Subcutaneous abdominal adipose tissue (tissue), 5 donors: ENCODE measurements around the gene SCLY.

Experiments used
- H3K27ac ChIP-seq: one replicate; pipeline ENCODE4 v1.7.0; 2013; ENCODE audit warnings: low read depth, mild to moderate bottlenecking, inconsistent platforms, low read length, moderate library complexity
- H3K27me3 ChIP-seq, 5 donors: one replicate each; pipeline ENCODE4 v1.7.0; 2013; ENCODE audit warnings: low read length in 5 of 5, inconsistent platforms in 1 of 5; ENCODE audit not compliant: control insufficient read depth in 5 of 5, insufficient read depth in 4 of 5
- H3K36me3 ChIP-seq, 5 donors: one replicate each; pipeline ENCODE4 v1.7.0; 2013; ENCODE audit warnings: low read length in 5 of 5; ENCODE audit not compliant: control insufficient read depth in 5 of 5, insufficient read depth in 5 of 5
- H3K4me1 ChIP-seq, 5 donors: one replicate each; pipeline ENCODE4 v1.7.0; 2013; ENCODE audit warnings: low read length in 5 of 5, mild to moderate bottlenecking in 3 of 5, moderate library complexity in 1 of 5; ENCODE audit not compliant: control insufficient read depth in 5 of 5, insufficient read depth in 5 of 5
- H3K4me3 ChIP-seq, 5 donors: one replicate each; pipeline ENCODE4 v1.7.0; 2013; ENCODE audit warnings: low read length in 5 of 5, low read depth in 1 of 5
- H3K9ac ChIP-seq, 5 donors: one replicate each; pipeline ENCODE4 v1.7.0; 2013; ENCODE audit warnings: low read length in 5 of 5, mild to moderate bottlenecking in 4 of 5, moderate library complexity in 3 of 5
- H3K9me3 ChIP-seq, 5 donors: one replicate each; pipeline ENCODE4 v1.7.0; 2013; ENCODE audit warnings: low read length in 5 of 5; ENCODE audit not compliant: control insufficient read depth in 5 of 5
- donor health status: healthy.
- donor health status: healthy.
- donor health status: healthy.
- donor health status: healthy.
- donor health status: healthy.

Gene SCLY

DNA sequence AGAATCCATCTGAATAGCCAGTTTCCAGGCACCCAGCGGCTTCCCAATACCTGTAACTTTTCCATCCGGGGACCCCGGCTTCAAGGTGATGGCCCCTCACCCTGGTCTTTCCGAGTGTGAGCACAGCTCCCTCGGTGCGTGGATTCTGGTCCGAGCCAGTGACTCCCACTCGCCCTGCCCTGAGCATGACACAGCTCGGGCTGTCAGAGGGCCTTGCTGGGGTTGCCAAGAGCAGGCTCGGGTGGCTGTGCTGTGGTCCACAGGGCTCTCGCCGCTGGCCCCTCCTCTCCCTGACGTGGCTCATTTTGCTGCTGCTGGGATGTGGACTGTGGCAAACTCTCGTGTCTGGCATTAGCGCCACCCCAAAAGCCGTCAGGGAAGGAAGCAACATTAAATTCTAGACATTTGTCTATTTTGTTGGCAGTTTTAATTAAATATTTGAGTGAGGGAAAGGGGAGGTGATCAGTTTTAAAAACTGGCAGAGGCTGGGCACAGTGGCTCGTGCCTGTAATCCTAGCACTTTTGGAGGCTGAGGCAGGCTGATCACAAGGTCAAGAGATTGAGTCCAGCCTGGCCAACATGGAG is 33.7 kb downstream of the SCLY start:
- no peaks in the 10 kb centered on the region for H3K27me3 ChIP-seq
- no peak overlapping the region for H3K27ac ChIP-seq
- H3K4me3 ChIP-seq = no peak overlapping the region
- peaks cover 0 to 8% (median 0%) of the 10 kb centered on the region in 5 donors for H3K36me3 ChIP-seq
- no peak overlapping the region for H3K9ac ChIP-seq
- no peaks in the 10 kb centered on the region for H3K9me3 ChIP-seq
- H3K4me1 ChIP-seq = peaks cover 0 to 15% (median 4%) of the 10 kb centered on the region in 5 donors

GRCh38 chr2:238095143-238095542 is 34.3 kb downstream of the SCLY start:
- Histone ChIP-seq H3K27me3 (no peaks in the 10 kb centered on the region), H3K4me1 (peaks cover 0 to 18% (median 4%) of the 10 kb centered on the region in 5 donors), H3K27ac (no peak overlapping the region), H3K4me3 (no peak overlapping the region), H3K36me3 (peaks cover 0 to 8% (median 0%) of the 10 kb centered on the region in 5 donors), H3K9ac (no peak overlapping the region), H3K9me3 (no peaks in the 10 kb centered on the region)

DNA sequence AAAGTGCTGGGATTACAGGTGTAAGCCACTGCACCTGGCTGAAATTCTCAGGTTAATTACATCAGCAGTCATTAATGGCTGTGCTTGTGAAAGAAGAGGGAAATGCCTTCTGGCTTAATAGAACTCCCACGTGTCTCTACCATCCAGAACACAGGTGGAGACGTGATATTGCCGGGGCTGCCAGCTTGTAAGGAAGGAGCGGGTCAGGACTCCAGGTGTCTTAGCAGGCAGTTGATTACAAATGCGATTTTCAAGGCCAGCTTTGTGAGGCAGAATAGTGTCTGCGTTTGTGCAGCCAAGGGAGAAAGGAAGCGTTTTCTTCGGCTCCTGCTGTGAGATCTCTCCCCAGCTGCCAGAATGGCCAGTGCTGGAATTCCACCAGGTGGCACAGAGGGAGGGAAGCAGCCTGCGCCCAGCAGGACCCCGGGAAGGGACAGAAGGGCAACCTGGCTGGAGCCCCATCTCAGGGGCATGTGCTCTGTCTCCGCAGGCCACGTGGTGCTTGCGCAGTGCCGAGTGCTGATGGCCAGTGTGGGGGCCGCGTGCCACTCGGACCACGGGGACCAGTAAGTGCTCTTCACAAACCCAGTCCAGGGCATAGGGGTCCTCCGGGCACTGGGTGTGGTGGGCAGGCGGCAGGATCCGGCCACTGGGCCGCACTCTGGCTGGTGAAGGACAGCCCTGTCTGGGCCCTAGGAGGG is 35.7 kb downstream of the SCLY start:
- H3K9ac ChIP-seq = no peak overlapping the region
- H3K27ac ChIP-seq = no peak overlapping the region
- peaks cover 0 to 18% (median 4%) of the 10 kb centered on the region in 5 donors for H3K4me1 ChIP-seq
- H3K27me3 ChIP-seq = no peaks in the 10 kb centered on the region
- H3K9me3 ChIP-seq = no peaks in the 10 kb centered on the region
- peaks cover 0 to 7% (median 0%) of the 10 kb centered on the region in 5 donors for H3K36me3 ChIP-seq
- no peak overlapping the region for H3K4me3 ChIP-seq

GRCh38 chr2:238097201-238097987 is 36.6 kb downstream of the SCLY start:
- Histone ChIP-seq H3K27ac (no peak overlapping the region), H3K9ac (no peak overlapping the region)

DNA sequence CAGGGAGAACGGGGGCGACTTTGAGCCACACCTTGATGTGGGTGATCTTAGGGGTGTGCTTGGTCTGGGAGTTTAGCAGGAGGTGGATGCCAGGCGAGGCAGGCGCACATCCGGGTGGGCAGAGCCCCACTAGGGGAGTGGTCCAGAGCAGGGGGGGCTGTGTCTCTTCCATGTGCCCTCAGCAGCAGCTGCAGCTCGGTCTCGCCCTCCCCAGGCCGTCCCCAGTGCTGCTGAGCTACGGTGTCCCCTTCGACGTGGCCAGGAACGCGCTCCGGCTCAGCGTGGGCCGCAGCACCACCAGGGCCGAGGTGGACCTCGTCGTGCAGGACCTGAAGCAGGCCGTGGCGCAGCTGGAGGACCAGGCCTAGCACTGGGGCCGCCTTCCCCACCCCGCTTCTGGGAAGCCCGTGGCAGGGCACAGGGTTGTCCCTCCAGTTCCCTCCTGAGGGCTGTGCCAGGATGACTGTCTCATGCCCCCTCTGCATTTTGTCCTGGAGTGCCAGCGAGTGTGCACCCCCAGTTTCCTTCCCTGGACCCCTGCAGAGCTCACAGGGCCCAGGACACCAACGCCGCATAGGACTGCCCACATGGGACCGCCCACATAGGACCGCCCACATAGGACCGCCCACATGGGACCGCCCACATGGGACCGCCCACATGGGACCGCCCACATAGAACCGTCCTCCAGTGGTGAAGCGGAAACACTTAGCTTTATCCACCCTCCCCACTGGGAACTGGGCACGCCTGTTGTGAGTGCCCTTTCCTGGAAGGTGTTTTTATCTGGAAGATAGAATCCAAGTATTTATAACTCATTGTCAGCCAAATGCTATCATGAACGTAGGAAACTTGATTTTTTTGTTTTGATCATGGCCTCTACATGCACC is 37.4 kb downstream of the SCLY start:
- H3K9ac ChIP-seq = no peak overlapping the region
- H3K4me3 ChIP-seq = peak overlapping the region in 1 of 5 donors; percentile 37
- H3K4me1 ChIP-seq = peaks cover 0 to 18% (median 4%) of the 10 kb centered on the region in 5 donors
- H3K27ac ChIP-seq = no peak overlapping the region
- H3K9me3 ChIP-seq = no peaks in the 10 kb centered on the region
- H3K36me3 ChIP-seq = peaks cover 0 to 4% (median 0%) of the 10 kb centered on the region in 5 donors
- H3K27me3 ChIP-seq = peaks cover 0 to 4% (median 0%) of the 10 kb centered on the region in 5 donors

More at GRCh38 chr2:238097201-238097987, 36.6 kb downstream of the SCLY start:
- peaks cover 0 to 18% (median 4%) of the 10 kb centered on the region in 5 donors for H3K4me1 ChIP-seq
- no peaks in the 10 kb centered on the region for H3K9me3 ChIP-seq
- peaks cover 0 to 4% (median 0%) of the 10 kb centered on the region in 5 donors for H3K27me3 ChIP-seq
- H3K4me3 ChIP-seq = no peak overlapping the region
- peaks cover 0 to 4% (median 0%) of the 10 kb centered on the region in 5 donors for H3K36me3 ChIP-seq

- Histone ChIP-seq H3K27ac (no peak overlapping the region), H3K9ac (no peak overlapping the region), H3K4me3 (peak overlapping the region in 1 of 5 donors; percentile 37)
Measured at GRCh38 chr2:238098901-238099713, 38.3 kb downstream of the SCLY start.

GRCh38 chr2:238099714-238100048 is 38.9 kb downstream of the SCLY start:
- Histone ChIP-seq H3K36me3 (no peaks in the 10 kb centered on the region), H3K27me3 (peaks cover 0 to 7% (median 3%) of the 10 kb centered on the region in 5 donors), H3K4me3 (no peak overlapping the region), H3K27ac (no peak overlapping the region), H3K9me3 (no peaks in the 10 kb centered on the region), H3K9ac (no peak overlapping the region), H3K4me1 (peaks cover 0 to 18% (median 4%) of the 10 kb centered on the region in 5 donors)

More at GRCh38 chr2:238098901-238099713, 38.3 kb downstream of the SCLY start:
- H3K36me3 ChIP-seq = peaks cover 0 to 4% (median 0%) of the 10 kb centered on the region in 5 donors
- peaks cover 0 to 7% (median under 1%) of the 10 kb centered on the region in 5 donors for H3K27me3 ChIP-seq
- no peaks in the 10 kb centered on the region for H3K9me3 ChIP-seq
- H3K4me1 ChIP-seq = peaks cover 0 to 18% (median 4%) of the 10 kb centered on the region in 5 donors

- no peak within 1 kb of the TSS for H3K4me3 ChIP-seq
- H3K27me3 ChIP-seq = peaks cover 0 to 8% (median 3%) of the 10 kb centered on the region in 5 donors
- H3K9ac ChIP-seq = no peak within 1 kb of the TSS
- H3K9me3 ChIP-seq = no peaks in the 10 kb centered on the region
- peaks cover 0 to 18% (median 4%) of the 10 kb centered on the region in 5 donors for H3K4me1 ChIP-seq
- no peak within 1 kb of the TSS for H3K27ac ChIP-seq
- H3K36me3 ChIP-seq = no peaks in the 10 kb centered on the region
Measured at GRCh38 chr2:238100049-238100820, 39.4 kb downstream of the SCLY start, which contains the start of gene ESPNL. Gene ESPNL (plus strand): TSS chr2:238100340. CDS start chr2:238100420, 80 bp downstream.
